Breast epithelium (tissue), 3 donors: ENCODE data around the gene SRMS.

Experiments used
- CTCF ChIP-seq, 3 donors: fragments of 450-650 bp; IDR thresholded peaks; one replicate each; pipeline ENCODE4 v1.5.1; 2016 to 2017; ENCODE audit warnings: antibody characterized with exemption in 3 of 3, mild to moderate bottlenecking in 3 of 3, moderate library complexity in 3 of 3
- POLR2A ChIP-seq: fragments of 450-650 bp; IDR thresholded peaks from one replicate; pipeline ENCODE4 v1.6.1; 2016; ENCODE audit warnings: antibody characterized with exemption, mild to moderate bottlenecking, moderate library complexity

DNA sequence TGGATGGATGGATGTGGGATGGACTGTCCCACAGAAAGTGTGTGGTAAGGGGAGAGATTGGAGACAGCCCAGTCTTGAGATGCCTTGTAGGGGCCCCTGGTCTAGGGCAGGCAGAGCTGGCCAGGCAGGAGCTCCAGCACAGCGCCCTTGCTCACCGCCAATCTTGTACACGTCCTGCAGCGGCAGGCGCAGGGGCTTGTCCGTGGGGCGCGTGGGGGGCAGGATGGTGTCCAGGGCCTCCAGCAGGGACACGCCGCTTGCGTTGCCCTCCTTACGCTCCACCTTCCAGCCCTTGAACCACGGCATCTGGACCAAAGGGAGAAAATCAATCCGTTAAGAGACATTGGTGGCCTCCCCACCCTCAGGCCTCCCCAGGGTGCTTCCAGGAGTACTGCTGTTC is 54.6 kb downstream of the SRMS start:
- no peak for TF ChIP-seq CTCF (IDR thresholded peaks at IDR 0.05)
- no peak for TF ChIP-seq POLR2A
